Measurements from ENCODE around the gene FAM241B. TPM values are rescaled to one million over a fixed set of nuclear protein-coding genes. Genes with fewer than 3 reads are reported as not detected.

FAM241B gene
- total RNA-seq, 1 donor from 2014 or later: 3.4 TPM

DNA sequence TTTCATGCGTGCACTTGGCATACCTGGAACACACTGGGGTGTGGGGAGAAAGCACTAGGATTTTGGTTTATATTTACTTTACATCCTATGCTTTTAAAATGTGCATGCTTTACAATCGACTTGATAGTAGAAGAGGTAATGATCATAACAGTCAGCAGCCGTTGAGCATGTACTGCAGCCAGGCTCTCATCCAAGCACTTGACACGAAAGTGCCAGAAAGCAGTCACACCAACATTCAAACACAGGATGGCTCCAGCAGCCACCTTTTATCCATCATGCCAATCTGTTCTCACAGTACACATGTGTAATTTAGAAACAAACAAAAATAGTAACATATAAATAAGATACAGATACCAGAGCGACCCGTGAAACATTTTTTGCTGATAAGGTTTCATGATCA is 1.2 kb upstream of the FAM241B start:
- TF ChIP-seq, protein P1, sequence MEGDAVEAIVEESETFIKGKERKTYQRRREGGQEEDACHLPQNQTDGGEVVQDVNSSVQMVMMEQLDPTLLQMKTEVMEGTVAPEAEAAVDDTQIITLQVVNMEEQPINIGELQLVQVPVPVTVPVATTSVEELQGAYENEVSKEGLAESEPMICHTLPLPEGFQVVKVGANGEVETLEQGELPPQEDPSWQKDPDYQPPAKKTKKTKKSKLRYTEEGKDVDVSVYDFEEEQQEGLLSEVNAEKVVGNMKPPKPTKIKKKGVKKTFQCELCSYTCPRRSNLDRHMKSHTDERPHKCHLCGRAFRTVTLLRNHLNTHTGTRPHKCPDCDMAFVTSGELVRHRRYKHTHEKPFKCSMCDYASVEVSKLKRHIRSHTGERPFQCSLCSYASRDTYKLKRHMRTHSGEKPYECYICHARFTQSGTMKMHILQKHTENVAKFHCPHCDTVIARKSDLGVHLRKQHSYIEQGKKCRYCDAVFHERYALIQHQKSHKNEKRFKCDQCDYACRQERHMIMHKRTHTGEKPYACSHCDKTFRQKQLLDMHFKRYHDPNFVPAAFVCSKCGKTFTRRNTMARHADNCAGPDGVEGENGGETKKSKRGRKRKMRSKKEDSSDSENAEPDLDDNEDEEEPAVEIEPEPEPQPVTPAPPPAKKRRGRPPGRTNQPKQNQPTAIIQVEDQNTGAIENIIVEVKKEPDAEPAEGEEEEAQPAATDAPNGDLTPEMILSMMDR (IDR thresholded peaks at IDR 0.05): no peak
- peaks cover 6% of the 10 kb centered on the region for H3K9me3 Mint-ChIP-seq (ENCODE audit: unreplicated experiment)
- DNase-seq (ENCODE audit: extremely low spot score, unreplicated experiment): no peak
- H3K4me1 Mint-ChIP-seq (ENCODE audit: unreplicated experiment): no peaks in the 10 kb centered on the region
- H3K27me3 Mint-ChIP-seq (ENCODE audit: unreplicated experiment): peaks cover 39% of the 10 kb centered on the region
- no peak overlapping the region for H3K27ac Mint-ChIP-seq (ENCODE audit: unreplicated experiment)
- peak overlapping the region; percentile 23 for H3K4me3 Mint-ChIP-seq (ENCODE audit: unreplicated experiment)
- H3K36me3 Mint-ChIP-seq (ENCODE audit: unreplicated experiment): no peaks in the 10 kb centered on the region

DNA sequence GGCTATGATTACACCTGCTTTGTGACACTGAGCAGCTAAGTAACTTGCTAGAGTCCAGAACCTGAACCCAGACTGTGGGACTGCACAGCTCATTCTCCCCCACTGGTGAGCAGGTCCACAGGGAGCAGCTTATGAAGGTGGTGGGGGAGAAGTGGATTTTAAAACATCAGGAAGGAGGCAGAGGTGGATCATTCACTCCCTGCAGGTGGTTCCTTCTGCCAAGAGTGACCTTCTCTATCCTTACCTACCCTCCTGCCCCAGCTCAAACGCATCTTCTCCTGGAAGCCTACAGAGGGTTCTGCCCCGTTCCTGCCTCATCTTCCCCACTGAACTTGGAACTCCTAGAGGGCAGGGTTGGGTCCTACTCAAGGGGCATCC is 539 bp upstream of the FAM241B start:
- H3K9me3 Mint-ChIP-seq (ENCODE audit: unreplicated experiment): peaks cover 4% of the 10 kb centered on the region

DNA sequence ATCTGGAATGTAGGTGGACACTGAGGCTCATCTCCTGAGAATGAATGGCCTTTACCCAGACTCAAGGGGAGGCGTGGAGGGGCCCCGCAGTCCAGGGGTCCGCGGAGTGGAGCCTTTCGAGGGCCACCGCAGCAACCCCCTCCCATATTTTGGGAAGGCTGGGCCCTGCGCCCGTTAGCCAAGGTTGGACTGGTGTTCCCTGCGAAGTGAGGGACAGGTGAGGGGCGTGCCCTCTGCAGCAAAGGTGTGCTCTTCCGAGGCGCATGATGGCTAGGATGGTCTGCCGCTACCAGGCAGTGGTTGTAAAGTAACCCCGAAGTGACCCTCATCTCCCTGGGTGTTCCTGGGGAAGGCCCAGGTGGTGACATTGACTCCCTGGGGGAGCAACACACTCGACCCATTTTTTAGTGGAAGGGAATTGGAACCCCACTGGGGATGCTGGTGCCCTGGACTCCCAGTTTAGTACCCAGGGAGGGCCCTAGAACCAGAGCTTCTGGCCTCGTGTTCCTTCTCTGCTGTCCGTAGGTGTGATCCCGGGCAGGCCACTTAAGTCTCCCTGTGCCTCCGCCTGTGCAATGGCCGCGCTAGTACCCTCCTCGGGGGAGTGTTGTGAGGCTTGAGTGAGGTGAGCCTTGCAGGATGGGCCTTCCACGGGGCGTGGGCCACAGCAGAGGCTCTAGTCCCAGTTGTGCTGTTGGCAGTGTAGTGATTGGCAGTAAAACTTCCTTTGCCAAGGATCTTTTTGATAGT is 779 bp downstream of the FAM241B start:
- Mint-ChIP-seq H3K9me3 (ENCODE audit: unreplicated experiment) (no peaks in the 10 kb centered on the region), H3K27me3 (ENCODE audit: unreplicated experiment) (peaks cover 28% of the 10 kb centered on the region), H3K4me1 (ENCODE audit: unreplicated experiment) (no peaks in the 10 kb centered on the region), H3K36me3 (ENCODE audit: unreplicated experiment) (no peaks in the 10 kb centered on the region), H3K4me3 (ENCODE audit: unreplicated experiment) (peak overlapping the region; percentile 61), H3K27ac (ENCODE audit: unreplicated experiment) (no peak overlapping the region)
- TF ChIP-seq, protein P1 (IDR thresholded peaks at IDR 0.05): no peak
- peak; percentile 75 for DNase-seq (ENCODE audit: extremely low spot score, unreplicated experiment)

More for the DNA sequence above, 539 bp upstream of the FAM241B start:
- no peak overlapping the region for H3K27ac Mint-ChIP-seq (ENCODE audit: unreplicated experiment)
- H3K4me3 Mint-ChIP-seq (ENCODE audit: unreplicated experiment): no peak overlapping the region
- peak; percentile 51 for DNase-seq (ENCODE audit: extremely low spot score, unreplicated experiment)
- peaks cover 33% of the 10 kb centered on the region for H3K27me3 Mint-ChIP-seq (ENCODE audit: unreplicated experiment)
- H3K36me3 Mint-ChIP-seq (ENCODE audit: unreplicated experiment): no peaks in the 10 kb centered on the region
- H3K4me1 Mint-ChIP-seq (ENCODE audit: unreplicated experiment): no peaks in the 10 kb centered on the region
- TF ChIP-seq, protein P1 (IDR thresholded peaks at IDR 0.05): no peak

DNA sequence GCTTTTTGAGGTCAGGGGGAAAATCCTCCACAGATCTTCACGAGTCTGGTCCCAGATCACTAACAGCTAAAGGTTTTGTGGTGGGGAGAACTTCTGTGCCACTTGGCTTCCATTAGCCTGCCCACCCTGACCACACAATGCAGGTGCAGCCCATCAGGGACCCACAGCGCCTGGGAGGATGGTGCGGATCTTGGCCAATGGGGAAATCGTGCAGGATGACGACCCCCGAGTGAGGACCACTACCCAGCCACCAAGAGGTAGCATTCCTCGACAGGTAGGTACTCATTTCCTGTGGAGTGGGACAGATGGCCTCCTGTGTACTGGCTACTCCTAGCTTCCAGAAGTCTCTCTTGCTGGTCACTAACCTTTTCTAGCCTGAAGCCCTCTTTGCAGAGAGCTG is 1.5 kb downstream of the FAM241B start:
- no peak overlapping the region for H3K27ac Mint-ChIP-seq (ENCODE audit: unreplicated experiment)
- peak overlapping the region; percentile 61 for H3K4me3 Mint-ChIP-seq (ENCODE audit: unreplicated experiment)
- H3K36me3 Mint-ChIP-seq (ENCODE audit: unreplicated experiment): no peaks in the 10 kb centered on the region
- DNase-seq (ENCODE audit: extremely low spot score, unreplicated experiment): peak; percentile 54
- TF ChIP-seq, protein P1 (IDR thresholded peaks at IDR 0.05): no peak
- H3K9me3 Mint-ChIP-seq (ENCODE audit: unreplicated experiment): no peaks in the 10 kb centered on the region
- H3K27me3 Mint-ChIP-seq (ENCODE audit: unreplicated experiment): peaks cover 22% of the 10 kb centered on the region
- no peaks in the 10 kb centered on the region for H3K4me1 Mint-ChIP-seq (ENCODE audit: unreplicated experiment)

DNA sequence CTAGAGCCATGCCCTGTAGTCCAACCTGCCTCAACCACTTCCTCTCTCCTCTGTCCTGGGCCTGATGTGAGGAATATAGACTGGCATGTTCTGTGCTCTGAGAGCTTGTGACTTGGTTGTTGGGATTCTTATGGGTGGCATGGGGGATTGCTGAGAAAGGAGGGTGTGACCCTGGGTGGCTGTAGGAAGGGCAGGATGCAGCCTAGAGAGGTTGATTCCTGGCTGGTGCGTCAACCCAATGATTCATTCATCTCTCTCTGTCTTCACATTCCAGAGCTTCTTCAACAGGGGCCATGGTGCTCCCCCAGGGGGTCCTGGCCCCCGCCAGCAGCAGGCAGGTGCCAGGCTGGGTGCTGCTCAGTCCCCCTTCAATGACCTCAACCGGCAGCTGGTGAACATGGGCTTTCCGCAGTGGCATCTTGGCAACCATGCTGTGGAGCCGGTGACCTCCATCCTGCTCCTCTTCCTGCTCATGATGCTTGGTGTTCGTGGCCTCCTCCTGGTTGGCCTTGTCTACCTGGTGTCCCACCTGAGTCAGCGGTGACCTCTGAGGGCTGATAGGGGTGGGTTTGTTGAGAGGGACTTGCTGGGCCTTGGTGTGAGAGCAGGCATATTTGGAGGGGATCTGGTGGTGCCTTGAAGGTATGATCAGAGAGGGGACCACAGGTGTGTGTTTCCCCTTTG is 2.6 kb downstream of the FAM241B start:
- H3K4me1 Mint-ChIP-seq (ENCODE audit: unreplicated experiment): no peaks in the 10 kb centered on the region
- H3K36me3 Mint-ChIP-seq (ENCODE audit: unreplicated experiment): no peaks in the 10 kb centered on the region
- TF ChIP-seq, protein P1 (IDR thresholded peaks at IDR 0.05): no peak
- no peaks in the 10 kb centered on the region for H3K9me3 Mint-ChIP-seq (ENCODE audit: unreplicated experiment)
- H3K27me3 Mint-ChIP-seq (ENCODE audit: unreplicated experiment): peaks cover 18% of the 10 kb centered on the region
- H3K4me3 Mint-ChIP-seq (ENCODE audit: unreplicated experiment): no peak overlapping the region
- H3K27ac Mint-ChIP-seq (ENCODE audit: unreplicated experiment): no peak overlapping the region
- DNase-seq (ENCODE audit: extremely low spot score, unreplicated experiment): peak; percentile 64
